Measurements from ENCODE around the gene KCNJ6. TPM values are rescaled to one million over a fixed set of nuclear protein-coding genes. Genes with fewer than 3 reads are reported as not detected.

Gene KCNJ6
- total and polyA plus RNA-seq, 2 of the 8 experiments (the other 6 are each of a cell fraction or from before 2014, with no cell fraction given): 0.51 to 1.2 TPM

GRCh38 chr21:37710546-37711285, 205.5 kb downstream of the KCNJ6 start (continued):
- TF ChIP-seq MAFK (IDR thresholded peaks at IDR 0.05; ENCODE audit: low read depth, low read length): no peak
- TF ChIP-seq GABPA (IDR thresholded peaks at IDR 0.05; ENCODE audit: borderline replicate concordance, insufficient read depth, low read length): no peak
- no peak for TF ChIP-seq SIN3A (conservative IDR thresholded peaks at IDR 0.05 in 1 of 2, IDR thresholded peaks at IDR 0.05 in 1 of 2; ENCODE audit: low read depth in 1 of 2, low read length in 2 of 2)
